ENCODE measurements around the gene PLCB1. TPM values are rescaled to one million over a fixed set of nuclear protein-coding genes. Genes with fewer than 3 reads are reported as not detected.
"Not testable (repeated sequence)": the region's sequence is repeated elsewhere in the genome, so short reads cannot be mapped to it uniquely, and the experiment has no call there.

Gene PLCB1
- total and polyA plus RNA-seq, 7 experiments from 2014 or later = 0.56 to 17.6 (median 2.3) TPM

GRCh38 chr20:8639112-8639778 is 507.2 kb downstream of the PLCB1 start:
- H3K27ac Mint-ChIP-seq = no peak overlapping the region
- Histone ChIP-seq H3K9me3 (ENCODE audit: control insufficient read depth in 2 of 3, low read length in 3 of 3) (no peaks in the 10 kb centered on the region), H3K27ac (ENCODE audit: low read depth, low read length) (no peak overlapping the region), H3K4me1 (ENCODE audit: control insufficient read depth in 2 of 2, insufficient read depth in 2 of 2, low read length in 2 of 2) (no peaks in the 10 kb centered on the region), H3K36me3 (ENCODE audit: control insufficient read depth in 2 of 3, insufficient read depth in 3 of 3, low read length in 3 of 3) (no peaks in the 10 kb centered on the region), H3K4me3 (ENCODE audit: low read length) (no peak overlapping the region), H3K27me3 (ENCODE audit: control insufficient read depth in 2 of 2, insufficient read depth in 2 of 2, low read length in 2 of 2) (no peaks in the 10 kb centered on the region)
- ChIA-PET POLR2A (no interaction called here), CTCF (no interaction called here)
- intact Hi-C loops (cut with micrococcal nuclease) = no loop called here
- DNase-seq (no peak), ATAC-seq (no peak)
- no peaks in the 10 kb centered on the region for H3K36me3 Mint-ChIP-seq
- peaks cover 0 to 4% (median 0%) of the 10 kb centered on the region in 5 donors for H3K27me3 Mint-ChIP-seq
- H3K9me3 Mint-ChIP-seq = no peaks in the 10 kb centered on the region
- H3K4me1 Mint-ChIP-seq = no peaks in the 10 kb centered on the region
- H3K4me3 Mint-ChIP-seq = no peak overlapping the region

GRCh38 chr20:8640461-8640860 is 508.4 kb downstream of the PLCB1 start:
- Mint-ChIP-seq H3K4me3 (no peak overlapping the region), H3K4me1 (no peaks in the 10 kb centered on the region), H3K9me3 (peaks cover 0 to 2% (median 0%) of the 10 kb centered on the region in 11 donors), H3K27me3 (no peaks in the 10 kb centered on the region), H3K36me3 (no peaks in the 10 kb centered on the region), H3K27ac (no peak overlapping the region)
- Histone ChIP-seq H3K27ac (ENCODE audit: low read depth, low read length) (no peak overlapping the region), H3K4me1 (ENCODE audit: control insufficient read depth in 2 of 2, insufficient read depth in 2 of 2, low read length in 2 of 2) (no peaks in the 10 kb centered on the region), H3K36me3 (ENCODE audit: control insufficient read depth in 2 of 3, insufficient read depth in 3 of 3, low read length in 3 of 3) (no peaks in the 10 kb centered on the region), H3K9me3 (ENCODE audit: control insufficient read depth in 2 of 3, low read length in 3 of 3) (no peaks in the 10 kb centered on the region), H3K27me3 (ENCODE audit: control insufficient read depth in 2 of 2, insufficient read depth in 2 of 2, low read length in 2 of 2) (no peaks in the 10 kb centered on the region), H3K4me3 (ENCODE audit: low read length) (no peak overlapping the region)
- ChIA-PET POLR2A (no interaction called here), CTCF (no interaction called here)
- intact Hi-C loops (cut with micrococcal nuclease) = no loop called here
- ATAC-seq (no peak), DNase-seq (no peak)

- no peaks in the 10 kb centered on the region for H3K27me3 ChIP-seq (ENCODE audit: control insufficient read depth in 2 of 2, insufficient read depth in 2 of 2, low read length in 2 of 2)
- no peak overlapping the region for H3K27ac ChIP-seq (ENCODE audit: low read depth, low read length)
- intact Hi-C loops (cut with micrococcal nuclease) = no loop called here
- H3K9me3 ChIP-seq (ENCODE audit: control insufficient read depth in 2 of 3, low read length in 3 of 3) = no peaks in the 10 kb centered on the region
- no peak overlapping the region for H3K4me3 ChIP-seq (ENCODE audit: low read length)
- no peaks in the 10 kb centered on the region for H3K4me1 ChIP-seq (ENCODE audit: control insufficient read depth in 2 of 2, insufficient read depth in 2 of 2, low read length in 2 of 2)
- no peaks in the 10 kb centered on the region for H3K4me1 Mint-ChIP-seq
- no peak for ATAC-seq
- H3K27ac Mint-ChIP-seq = no peak overlapping the region
- no peak for DNase-seq
- ChIA-PET POLR2A (no interaction called here), CTCF (interaction anchor here (0.6 to 0.7 kb wide), 2 partner anchors 85 to 1782 kb away, joined by 3 to 4 read pairs; no protein-coding TSS in a partner anchor)
- H3K9me3 Mint-ChIP-seq = peaks cover 0 to 3% (median 0%) of the 10 kb centered on the region in 11 donors
- no peaks in the 10 kb centered on the region for H3K27me3 Mint-ChIP-seq
- no peak overlapping the region for H3K4me3 Mint-ChIP-seq
- H3K36me3 Mint-ChIP-seq = peaks cover 0 to 4% (median 0%) of the 10 kb centered on the region in 5 donors
- H3K36me3 ChIP-seq (ENCODE audit: control insufficient read depth in 2 of 3, insufficient read depth in 3 of 3, low read length in 3 of 3) = no peaks in the 10 kb centered on the region
Measured at GRCh38 chr20:8642247-8642646, 510.2 kb downstream of the PLCB1 start.

GRCh38 chr20:8644468-8644867 is 512.4 kb downstream of the PLCB1 start:
- H3K9me3 ChIP-seq (ENCODE audit: control insufficient read depth in 2 of 3, low read length in 3 of 3); ATAC-seq; CTCF ChIA-PET; H3K36me3 ChIP-seq (ENCODE audit: control insufficient read depth in 2 of 3, insufficient read depth in 3 of 3, low read length in 3 of 3); H3K4me1 Mint-ChIP-seq; H3K9me3 Mint-ChIP-seq; H3K4me3 Mint-ChIP-seq; H3K4me1 ChIP-seq (ENCODE audit: control insufficient read depth in 2 of 2, insufficient read depth in 2 of 2, low read length in 2 of 2); H3K27ac ChIP-seq (ENCODE audit: low read depth, low read length); H3K36me3 Mint-ChIP-seq; intact Hi-C loops (cut with micrococcal nuclease); H3K4me3 ChIP-seq (ENCODE audit: low read length); H3K27me3 Mint-ChIP-seq; H3K27me3 ChIP-seq (ENCODE audit: control insufficient read depth in 2 of 2, insufficient read depth in 2 of 2, low read length in 2 of 2); H3K27ac Mint-ChIP-seq; DNase-seq; POLR2A ChIA-PET: not testable (repeated sequence)

GRCh38 chr20:8645326-8645725 is 513.3 kb downstream of the PLCB1 start:
- Mint-ChIP-seq H3K27ac (no peak overlapping the region), H3K36me3 (peaks cover 0 to 4% (median 0%) of the 10 kb centered on the region in 5 donors)
- CTCF ChIA-PET = no interaction called here

GRCh38 chr20:8646033-8646441 is 514.0 kb downstream of the PLCB1 start:
- no peaks in the 10 kb centered on the region for H3K36me3 ChIP-seq (ENCODE audit: control insufficient read depth in 2 of 3, insufficient read depth in 3 of 3, low read length in 3 of 3)
- Mint-ChIP-seq H3K27ac (no peak overlapping the region), H3K9me3 (peaks cover 0 to 3% (median 0%) of the 10 kb centered on the region in 11 donors), H3K27me3 (no peaks in the 10 kb centered on the region), H3K4me1 (no peaks in the 10 kb centered on the region), H3K4me3 (no peak overlapping the region), H3K36me3 (peaks cover 0 to 4% (median 0%) of the 10 kb centered on the region in 5 donors)
- ChIA-PET CTCF (no interaction called here), POLR2A (no interaction called here)
- H3K4me1 ChIP-seq (ENCODE audit: control insufficient read depth in 2 of 2, insufficient read depth in 2 of 2, low read length in 2 of 2) = no peaks in the 10 kb centered on the region
- H3K9me3 ChIP-seq (ENCODE audit: control insufficient read depth in 2 of 3, low read length in 3 of 3) = no peaks in the 10 kb centered on the region
- no peak overlapping the region for H3K4me3 ChIP-seq (ENCODE audit: low read length)
- DNase-seq (no peak), ATAC-seq (no peak)
- H3K27ac ChIP-seq (ENCODE audit: low read depth, low read length) = no peak overlapping the region
- H3K27me3 ChIP-seq (ENCODE audit: control insufficient read depth in 2 of 2, insufficient read depth in 2 of 2, low read length in 2 of 2) = no peaks in the 10 kb centered on the region
- intact Hi-C loops (cut with micrococcal nuclease) = no loop called here

More at GRCh38 chr20:8645326-8645725, 513.3 kb downstream of the PLCB1 start:
- H3K4me3 Mint-ChIP-seq = no peak overlapping the region
- H3K9me3 Mint-ChIP-seq = peaks cover 0 to 3% (median 0%) of the 10 kb centered on the region in 11 donors
- no peaks in the 10 kb centered on the region for H3K4me1 Mint-ChIP-seq
- intact Hi-C loops (cut with micrococcal nuclease) = no loop called here
- POLR2A ChIA-PET = no interaction called here
- H3K4me3 ChIP-seq (ENCODE audit: low read length) = no peak overlapping the region
- no peak for DNase-seq
- H3K36me3 ChIP-seq (ENCODE audit: control insufficient read depth in 2 of 3, insufficient read depth in 3 of 3, low read length in 3 of 3) = no peaks in the 10 kb centered on the region
- no peaks in the 10 kb centered on the region for H3K27me3 Mint-ChIP-seq
- H3K27ac ChIP-seq (ENCODE audit: low read depth, low read length) = no peak overlapping the region
- ATAC-seq = no peak
- H3K9me3 ChIP-seq (ENCODE audit: control insufficient read depth in 2 of 3, low read length in 3 of 3) = no peaks in the 10 kb centered on the region
- no peaks in the 10 kb centered on the region for H3K27me3 ChIP-seq (ENCODE audit: control insufficient read depth in 2 of 2, insufficient read depth in 2 of 2, low read length in 2 of 2)
- no peaks in the 10 kb centered on the region for H3K4me1 ChIP-seq (ENCODE audit: control insufficient read depth in 2 of 2, insufficient read depth in 2 of 2, low read length in 2 of 2)

GRCh38 chr20:8646716-8647115 is 514.6 kb downstream of the PLCB1 start:
- DNase-seq = no peak
- no peaks in the 10 kb centered on the region for H3K27me3 ChIP-seq (ENCODE audit: control insufficient read depth in 2 of 2, insufficient read depth in 2 of 2, low read length in 2 of 2)
- no peak overlapping the region for H3K27ac ChIP-seq (ENCODE audit: low read depth, low read length)
- intact Hi-C loops (cut with micrococcal nuclease) = no loop called here
- ATAC-seq = no peak
- no peaks in the 10 kb centered on the region for H3K27me3 Mint-ChIP-seq
- no peak overlapping the region for H3K4me3 Mint-ChIP-seq
- POLR2A ChIA-PET = no interaction called here
- H3K4me1 ChIP-seq (ENCODE audit: control insufficient read depth in 2 of 2, insufficient read depth in 2 of 2, low read length in 2 of 2) = no peaks in the 10 kb centered on the region
- H3K36me3 Mint-ChIP-seq = peaks cover 0 to 4% (median 0%) of the 10 kb centered on the region in 5 donors
- H3K9me3 Mint-ChIP-seq = peaks cover 0 to 3% (median 0%) of the 10 kb centered on the region in 11 donors
- no peaks in the 10 kb centered on the region for H3K36me3 ChIP-seq (ENCODE audit: control insufficient read depth in 2 of 3, insufficient read depth in 3 of 3, low read length in 3 of 3)
- H3K27ac Mint-ChIP-seq = no peak overlapping the region
- H3K9me3 ChIP-seq (ENCODE audit: control insufficient read depth in 2 of 3, low read length in 3 of 3) = no peaks in the 10 kb centered on the region
- H3K4me3 ChIP-seq (ENCODE audit: low read length) = no peak overlapping the region
- CTCF ChIA-PET = no interaction called here
- H3K4me1 Mint-ChIP-seq = no peaks in the 10 kb centered on the region
